Common myeloid progenitor, CD34-positive (primary cell): ENCODE measurements around the gene STAG1.

Experiments used
- CTCF ChIA-PET: fragments of 350-600 bp; sonication (Branson Sonifier 250); formaldehyde crosslinking; loops from one replicate; lab custom pipeline; 2021; ENCODE audit warnings: antibody characterized with exemption; lab: Charles Lee
- POLR2A ChIA-PET: fragments of 350-600 bp; sonication (Branson Sonifier 250); formaldehyde crosslinking; loops from one replicate; lab custom pipeline; 2021; ENCODE audit warnings: antibody characterized with exemption; lab: Charles Lee
- DNase-seq, 3 donors: peaks; one replicate each; pipeline versions ENCODE4 v3.0.0 to v3.0.0-alpha.2; 2013
- H3K27ac ChIP-seq, 2 experiments: 1 replicate in 1 of 2; 2 replicates in 1 of 2; pipeline ENCODE4 v1.7.0; 2013; ENCODE audit warnings: inconsistent platforms in 2 of 2, low read length in 2 of 2, mild to moderate bottlenecking in 2 of 2, low read depth in 1 of 2, moderate library complexity in 1 of 2; ENCODE audit not compliant: severe bottlenecking in 2 of 2, insufficient read depth in 1 of 2, poor library complexity in 1 of 2
- H3K27me3 ChIP-seq, 5 experiments: replicated peaks in 2 of 5; 1 replicate in 3 of 5; 2 replicates in 2 of 5; pipeline versions ENCODE4 v1.6.1 to v1.7.0; 2013; ENCODE audit warnings: low read length in 4 of 5, mild to moderate bottlenecking in 2 of 5, moderate library complexity in 2 of 5, inconsistent platforms in 1 of 5; ENCODE audit not compliant: insufficient read depth in 5 of 5, control insufficient read depth in 4 of 5
- H3K36me3 ChIP-seq, 4 experiments: 1 replicate in 2 of 4; 2 replicates in 2 of 4; pipeline versions ENCODE4 v1.6.1 to v1.7.0; 2013; ENCODE audit warnings: low read length in 3 of 4, control low read depth in 1 of 4, mild to moderate bottlenecking in 1 of 4; ENCODE audit not compliant: control insufficient read depth in 4 of 4, insufficient read depth in 4 of 4
- H3K4me1 ChIP-seq, 4 experiments: 1 replicate in 3 of 4; 2 replicates in 1 of 4; pipeline versions ENCODE4 v1.6.1 to v1.7.1; 2013; ENCODE audit warnings: low read length in 3 of 4, mild to moderate bottlenecking in 3 of 4, control low read depth in 1 of 4, inconsistent platforms in 1 of 4, moderate library complexity in 1 of 4; ENCODE audit not compliant: control insufficient read depth in 4 of 4, insufficient read depth in 4 of 4; ENCODE audit errors: control extremely low read depth in 1 of 4
- H3K4me3 ChIP-seq, 7 experiments: 1 replicate in 4 of 7; 2 replicates in 3 of 7; pipeline versions ENCODE4 v1.5.1 to v1.7.0; 2013; ENCODE audit warnings: mild to moderate bottlenecking in 7 of 7, low read length in 6 of 7, moderate library complexity in 6 of 7, inconsistent platforms in 2 of 7, low read depth in 2 of 7, control low read depth in 1 of 7; ENCODE audit not compliant: insufficient read depth in 4 of 7, control insufficient read depth in 1 of 7; ENCODE audit errors: extremely low read depth in 1 of 7
- H3K9me3 ChIP-seq, 5 experiments: 1 replicate in 4 of 5; 2 replicates in 1 of 5; pipeline versions ENCODE4 v1.6.1 to v1.7.1; 2013; ENCODE audit warnings: low read length in 4 of 5, mild to moderate bottlenecking in 2 of 5, inconsistent platforms in 1 of 5, low read depth in 1 of 5, moderate library complexity in 1 of 5; ENCODE audit not compliant: control insufficient read depth in 4 of 5, insufficient read depth in 2 of 5; ENCODE audit errors: control extremely low read depth in 1 of 5
- WGBS: methylation state at CpG from one replicate; pipeline ENCODE4 v1.1.5; 2013; ENCODE audit not compliant: insufficient coverage; 5-methylcytosine and 5-hydroxymethylcytosine counted together

Gene STAG1

GRCh38 chr3:136434429-136434828 is 317.7 kb downstream of the STAG1 start:
- Histone ChIP-seq H3K9me3 (peaks cover 0 to 9% (median 0%) of the 10 kb centered on the region in 5 experiments), H3K27ac (no peak overlapping the region), H3K4me1 (no peaks in the 10 kb centered on the region), H3K27me3 (no peaks in the 10 kb centered on the region), H3K36me3 (peaks cover 10 to 20% (median 10%) of the 10 kb centered on the region in 4 experiments), H3K4me3 (no peak overlapping the region)
- no peak for DNase-seq
- WGBS = 80% methylated on average over 1 of the region's 2 CpGs
- POLR2A ChIA-PET = no interaction called here
- CTCF ChIA-PET = no interaction called here

DNA sequence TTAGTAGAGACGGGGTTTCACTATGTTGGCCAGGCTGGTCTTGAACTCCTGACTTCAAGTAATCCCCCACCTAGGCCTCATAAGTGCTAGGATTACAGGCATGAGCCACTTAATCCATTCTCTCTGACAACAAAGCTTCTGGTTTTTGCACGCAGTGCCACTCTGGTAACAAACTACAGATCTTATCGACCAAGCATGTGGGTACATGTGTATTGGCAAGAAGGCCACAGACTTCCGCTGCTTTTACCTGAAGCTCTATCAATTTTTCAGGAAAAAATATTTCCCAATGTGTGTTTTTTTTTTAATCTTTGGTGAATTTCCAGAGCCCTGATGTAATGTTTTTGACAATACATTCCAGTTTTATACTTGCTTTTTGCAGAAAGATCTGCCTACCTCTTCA is 319.5 kb downstream of the STAG1 start:
- no peaks in the 10 kb centered on the region for H3K4me1 ChIP-seq
- 95% methylated on average over 3 of the region's 4 CpGs for WGBS
- DNase-seq = no peak
- peaks cover 0 to 15% (median 0%) of the 10 kb centered on the region in 5 experiments for H3K9me3 ChIP-seq
- ChIA-PET POLR2A (interaction anchor here (0.7 kb wide), 1 partner anchor 95 kb away, joined by 4 read pairs; no protein-coding TSS in a partner anchor), CTCF (no interaction called here)
- no peaks in the 10 kb centered on the region for H3K27me3 ChIP-seq
- no peak overlapping the region for H3K27ac ChIP-seq
- H3K36me3 ChIP-seq = peaks cover 6 to 36% (median 15%) of the 10 kb centered on the region in 4 experiments
- H3K4me3 ChIP-seq = no peak overlapping the region

DNA sequence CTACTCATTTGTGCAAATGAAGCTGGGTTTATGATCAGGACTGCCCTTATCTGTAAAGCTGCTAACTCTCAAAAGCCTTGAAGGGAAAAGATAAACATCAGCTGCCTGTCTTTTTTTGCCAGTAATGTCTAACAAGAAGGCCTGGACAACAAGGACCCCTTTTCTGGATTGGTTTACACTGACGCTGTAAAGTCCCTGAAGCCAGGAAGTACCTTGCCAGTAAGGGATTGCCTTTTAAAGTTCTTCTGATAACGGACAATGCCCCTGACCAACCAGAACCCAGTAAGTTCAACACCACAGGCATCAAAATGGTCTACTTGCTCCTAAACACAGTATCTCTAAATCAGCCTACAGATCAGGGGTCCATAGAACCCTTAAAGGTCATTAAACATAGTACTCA is 324.0 kb downstream of the STAG1 start:
- Histone ChIP-seq H3K27me3 (no peaks in the 10 kb centered on the region), H3K36me3 (peaks cover 3 to 40% (median 14%) of the 10 kb centered on the region in 4 experiments), H3K27ac (no peak overlapping the region), H3K9me3 (peaks cover 0 to 15% (median 0%) of the 10 kb centered on the region in 5 experiments), H3K4me1 (no peaks in the 10 kb centered on the region), H3K4me3 (no peak overlapping the region)
- POLR2A ChIA-PET = no interaction called here
- CTCF ChIA-PET = no interaction called here
- 100% methylated on average over 2 of the region's 2 CpGs for WGBS
- no peak for DNase-seq

- no peak for DNase-seq
- Histone ChIP-seq H3K4me3 (no peak overlapping the region), H3K27me3 (no peaks in the 10 kb centered on the region), H3K9me3 (peaks cover 0 to 9% (median 0%) of the 10 kb centered on the region in 5 experiments), H3K36me3 (peaks cover 3 to 31% (median 11%) of the 10 kb centered on the region in 4 experiments), H3K27ac (no peak overlapping the region), H3K4me1 (no peaks in the 10 kb centered on the region)
- CTCF ChIA-PET = no interaction called here
- POLR2A ChIA-PET = no interaction called here
Observed at GRCh38 chr3:136427236-136427635, 324.9 kb downstream of the STAG1 start.

- no peak for DNase-seq
- Histone ChIP-seq H3K4me3 (no peak overlapping the region), H3K4me1 (no peaks in the 10 kb centered on the region), H3K9me3 (no peaks in the 10 kb centered on the region), H3K27ac (no peak overlapping the region), H3K36me3 (peaks cover 4 to 18% (median 8%) of the 10 kb centered on the region in 4 experiments), H3K27me3 (no peaks in the 10 kb centered on the region)
- POLR2A ChIA-PET = no interaction called here
- CTCF ChIA-PET = no interaction called here
Observed at GRCh38 chr3:136414476-136414875, 337.7 kb downstream of the STAG1 start.

- no peak for DNase-seq
- ChIA-PET CTCF (no interaction called here), POLR2A (no interaction called here)
- no peaks in the 10 kb centered on the region for H3K27me3 ChIP-seq
- no CpG with 5 or more reads among the region's 4 CpGs for WGBS
- no peak overlapping the region for H3K4me3 ChIP-seq
- H3K36me3 ChIP-seq = peaks cover 0 to 13% (median 4%) of the 10 kb centered on the region in 4 experiments
- H3K4me1 ChIP-seq = no peaks in the 10 kb centered on the region
- H3K27ac ChIP-seq = no peak overlapping the region
- H3K9me3 ChIP-seq = no peaks in the 10 kb centered on the region
Observed at GRCh38 chr3:136412307-136412706, 339.9 kb downstream of the STAG1 start.

- Histone ChIP-seq H3K4me3 (no peak overlapping the region), H3K9me3 (no peaks in the 10 kb centered on the region), H3K27me3 (no peaks in the 10 kb centered on the region), H3K36me3 (peaks cover 0 to 7% (median 3%) of the 10 kb centered on the region in 4 experiments), H3K27ac (no peak overlapping the region), H3K4me1 (no peaks in the 10 kb centered on the region)
- no peak for DNase-seq
- CTCF ChIA-PET = interaction anchor here (0.6 to 1.7 kb wide), 2 partner anchors 18 to 1838 kb away, joined by 3 to 6 read pairs; no protein-coding TSS in a partner anchor
- POLR2A ChIA-PET = no interaction called here
- no CpG with 5 or more reads among the region's 3 CpGs for WGBS
Observed at GRCh38 chr3:136409549-136409948, 342.6 kb downstream of the STAG1 start.
